DMS 273 treated with DMSO at 0.1 percent for 48 hours (cell line): ENCODE results near the gene CXorf38.
A peak's percentile ranks its signal among the peaks of the same experiment; 100 is the strongest.
"Not testable (repeated sequence)": the region's sequence is repeated elsewhere in the genome, so short reads cannot be mapped to it uniquely, and the experiment has no call there.

Experiments
- DNase-seq: peaks from one replicate; lab custom pipeline; 2025; lab: John Stamatoyannopoulos, UW

CXorf38 gene

DNA sequence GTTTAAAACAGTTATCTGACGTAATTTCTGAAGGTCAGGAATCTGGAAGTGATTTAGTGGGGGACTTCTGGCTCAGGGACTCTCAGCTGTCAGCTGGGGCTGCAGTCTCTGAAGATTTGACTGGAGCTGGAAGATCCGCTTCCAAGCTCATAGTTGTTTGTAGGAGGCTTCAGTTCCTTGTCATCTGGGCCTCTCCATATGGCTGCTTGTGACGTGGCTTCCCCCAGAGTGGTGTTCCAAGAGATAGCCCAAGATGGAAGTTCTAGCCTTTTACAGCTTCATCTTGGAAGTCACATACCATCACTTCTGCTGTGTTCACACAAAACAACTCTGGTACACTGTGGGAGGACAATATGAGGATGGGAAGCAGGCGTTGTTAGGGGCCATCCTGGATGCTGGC lies 22.1 kb downstream of the CXorf38 start:
- no peak for DNase-seq

DNA sequence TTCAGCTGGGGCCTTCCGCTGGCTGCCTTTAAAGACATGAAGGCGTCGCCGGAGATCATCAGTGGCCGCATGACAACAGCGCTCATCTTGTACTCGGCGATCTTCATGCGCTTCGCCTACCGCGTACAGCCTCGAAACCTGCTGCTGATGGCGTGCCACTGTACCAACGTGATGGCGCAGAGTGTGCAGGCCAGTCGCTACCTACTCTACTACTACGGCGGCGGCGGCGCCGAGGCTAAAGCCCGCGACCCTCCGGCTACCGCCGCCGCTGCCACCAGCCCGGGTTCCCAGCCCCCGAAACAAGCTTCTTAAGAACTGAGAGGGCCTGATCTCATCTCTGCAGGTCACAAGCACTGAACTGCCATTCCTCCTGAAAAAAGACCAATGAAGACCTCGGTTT lies 23.7 kb downstream of the CXorf38 start:
- DNase-seq: no peak

GRCh38 chrX:40623139-40623536 lies 24.2 kb downstream of the CXorf38 start, which contains the start of gene MPC1L:
MPC1L (plus strand) TSS chrX:40623428; CDS start chrX:40623566, 138 bp downstream.
- DNase-seq: no peak

DNA sequence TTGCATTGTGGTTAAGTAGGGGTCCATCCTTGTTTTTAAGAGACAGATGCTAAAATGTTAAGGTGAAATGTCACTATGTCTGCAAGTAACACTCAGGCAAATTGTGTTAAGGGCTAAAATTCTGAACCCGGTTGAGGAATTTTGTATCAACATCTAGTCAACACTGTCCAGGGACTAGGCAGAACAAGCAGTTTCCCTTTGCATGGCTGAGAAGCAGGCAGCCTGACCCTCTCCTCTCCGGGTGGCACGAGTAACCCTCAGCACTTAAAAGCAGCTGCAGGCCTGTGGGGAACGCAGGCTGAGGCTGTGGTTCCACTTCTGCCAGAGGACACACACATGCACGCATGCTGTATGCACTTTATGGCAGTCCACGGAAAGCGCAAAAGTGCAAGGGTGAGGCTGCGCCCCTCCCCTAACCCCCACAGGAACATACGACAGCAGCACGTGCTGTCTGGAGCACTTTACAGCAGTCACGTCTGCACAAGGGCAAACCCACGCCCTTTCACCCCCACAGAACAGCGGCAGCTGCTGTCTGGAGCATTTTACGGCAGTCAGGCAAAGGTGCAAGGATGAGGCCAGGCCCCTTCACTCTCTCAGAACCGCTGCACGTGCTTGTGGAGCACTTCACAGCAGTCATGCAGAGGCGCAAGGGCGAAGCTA lies 24.8 kb downstream of the CXorf38 start:
- no peak for DNase-seq

GRCh38 chrX:40617566-40617965 lies 29.8 kb downstream of the CXorf38 start:
- no peak for DNase-seq

DNA sequence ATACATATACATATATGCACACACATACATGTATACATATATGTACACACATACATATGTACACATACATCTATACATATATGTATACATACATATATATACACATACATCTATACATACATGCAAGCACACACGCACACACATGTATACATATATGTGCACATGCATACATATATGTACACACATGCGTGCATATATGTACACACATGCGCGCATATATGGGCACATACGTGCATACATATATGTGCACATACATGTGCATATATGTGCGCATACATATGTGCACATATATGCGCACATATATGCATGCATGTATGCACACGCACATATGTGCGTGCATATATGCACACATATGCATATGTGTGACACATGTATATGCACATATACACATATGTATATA lies 31.4 kb downstream of the CXorf38 start:
- no peak for DNase-seq

DNA sequence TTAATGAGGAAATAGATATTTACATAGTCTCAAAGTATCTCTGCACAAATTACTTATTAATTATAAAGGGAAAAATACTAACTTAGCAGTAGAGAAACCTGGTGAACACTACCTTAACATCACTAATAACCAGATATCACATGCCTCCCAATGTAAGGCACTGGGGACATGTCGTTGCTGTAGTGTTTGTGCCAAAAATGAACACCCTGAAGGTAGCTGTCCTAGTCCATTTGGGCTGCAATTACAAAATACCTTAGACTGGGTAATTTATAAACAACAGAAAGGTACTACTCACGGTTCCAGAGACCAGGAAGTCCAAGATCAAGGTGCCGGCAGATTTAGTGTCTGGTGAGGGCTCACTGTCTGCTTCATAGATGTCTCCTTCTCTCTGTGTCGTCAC lies 34.9 kb downstream of the CXorf38 start:
- no peak for DNase-seq

GRCh38 chrX:40607381-40607780 lies 40.0 kb downstream of the CXorf38 start:
- no peak for DNase-seq

- DNase-seq: no peak
These were observed 43.9 kb downstream of the CXorf38 start for GRCh38 chrX:40603446-40603845.

GRCh38 chrX:40589616-40590321 lies 57.6 kb downstream of the CXorf38 start:
- DNase-seq: not testable (repeated sequence)

DNA sequence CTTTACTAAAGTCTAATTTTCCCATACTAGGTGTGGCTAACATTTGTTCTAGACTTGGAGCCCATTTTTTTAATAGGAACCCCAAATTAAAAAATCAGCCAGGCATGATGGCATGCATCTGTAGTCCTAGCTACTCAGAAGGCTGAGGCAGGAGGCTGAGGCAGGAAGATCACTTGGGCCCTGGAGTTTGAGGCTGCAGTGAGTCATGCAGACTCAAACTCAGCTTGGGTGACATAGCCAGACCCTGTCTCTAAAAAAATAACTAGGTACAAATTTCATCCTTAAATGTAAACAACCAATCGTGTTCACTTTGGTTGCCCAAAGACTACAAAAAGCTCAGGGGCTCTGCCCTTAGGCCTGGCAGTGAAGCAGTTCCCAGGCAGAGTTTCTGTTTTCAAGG lies 59.7 kb downstream of the CXorf38 start:
- DNase-seq: not testable (repeated sequence)

DNA sequence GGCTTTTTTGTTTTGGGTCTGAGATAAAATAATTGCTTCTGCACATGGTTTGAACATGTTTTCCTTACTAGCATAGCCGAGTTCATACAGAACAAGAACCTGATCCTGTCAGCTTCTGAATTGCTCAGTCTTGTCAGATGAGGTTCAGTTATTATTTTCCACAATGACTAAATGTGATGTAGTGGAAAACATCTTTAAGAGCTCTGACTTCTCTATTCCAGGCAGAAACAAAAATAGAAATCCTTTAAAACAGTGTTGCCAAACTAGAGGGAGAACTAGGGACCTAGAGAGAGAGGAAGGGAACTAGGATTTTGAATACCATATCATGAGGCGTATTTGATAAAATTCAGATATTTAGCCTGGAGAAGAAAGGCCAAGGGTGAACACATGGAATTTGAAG lies 64.5 kb downstream of the CXorf38 start:
- DNase-seq: no peak

GRCh38 chrX:40582178-40582577 lies 65.2 kb downstream of the CXorf38 start:
- DNase-seq: not testable (repeated sequence)

DNA sequence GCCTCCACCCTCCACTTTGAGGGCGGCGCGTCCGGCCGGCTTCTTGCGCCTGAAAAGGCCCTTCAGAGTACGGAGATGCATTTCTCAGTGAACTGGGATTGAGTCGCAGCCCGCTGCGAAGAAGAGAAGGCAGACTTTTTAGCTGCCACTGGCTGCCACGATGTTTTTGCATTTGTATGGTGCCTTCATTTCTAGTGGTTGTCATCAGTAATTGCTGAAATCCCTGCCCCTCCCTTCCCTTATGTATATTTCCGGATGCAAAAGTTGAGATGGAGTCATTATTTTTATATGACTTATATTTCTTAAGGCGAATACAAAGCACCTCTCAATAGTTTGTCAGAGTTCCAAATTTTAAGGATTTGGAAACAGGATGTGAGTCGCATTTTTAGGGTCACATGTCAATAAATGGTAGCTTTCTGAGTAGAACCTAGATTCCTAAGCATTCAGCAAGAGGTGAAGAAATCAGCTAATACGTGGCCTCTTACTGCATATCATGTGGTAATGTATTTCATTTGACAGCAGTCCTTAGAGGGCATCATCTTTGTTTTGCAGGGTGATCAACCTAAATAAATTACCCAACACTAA lies 65.9 kb downstream of the CXorf38 start:
- DNase-seq: no peak

DNA sequence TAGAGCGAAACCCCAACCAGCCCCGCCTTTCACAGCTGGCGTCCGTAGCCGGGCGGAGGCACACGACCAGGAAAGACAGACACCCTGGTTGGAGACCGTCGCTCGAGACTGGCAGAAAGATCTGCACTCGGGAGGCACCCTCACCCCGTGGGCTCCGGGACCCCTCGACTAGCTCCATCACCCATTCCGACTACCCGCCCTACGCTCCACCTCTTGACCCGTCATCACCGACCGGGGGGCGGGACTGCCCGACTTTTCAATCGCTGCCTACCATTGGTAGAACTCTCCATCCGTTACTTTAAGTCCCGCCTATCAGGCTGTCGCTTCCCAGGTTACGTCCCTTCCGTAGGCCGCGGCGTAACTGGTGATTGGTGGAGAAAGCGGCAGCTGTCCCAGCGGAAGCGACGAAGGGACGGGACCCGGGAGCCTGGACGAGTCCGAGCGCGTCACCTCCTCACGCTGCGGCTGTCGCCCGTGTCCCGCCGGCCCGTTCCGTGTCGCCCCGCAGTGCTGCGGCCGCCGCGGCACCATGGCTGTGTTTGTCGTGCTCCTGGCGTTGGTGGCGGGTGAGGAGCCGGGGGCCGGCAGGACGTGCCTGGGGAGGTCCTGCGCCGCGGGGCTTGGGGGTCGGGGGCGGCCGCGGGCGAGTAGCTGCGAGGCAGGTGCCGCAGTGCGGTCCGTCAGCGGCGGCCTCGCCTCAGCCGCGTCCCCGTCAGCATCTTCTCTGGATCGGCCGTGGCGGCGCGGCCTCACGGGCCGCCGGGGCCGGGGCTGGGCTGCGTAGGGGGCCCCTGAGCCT lies 66.6 kb downstream of the CXorf38 start, which contains the start of gene ATP6AP2:
ATP6AP2 (plus strand) TSS at position 434 of the 799 bp plus-strand sequence; CDS start at position 530, 96 bp downstream.
- peak; percentile 90 for DNase-seq

GRCh38 chrX:40579900-40580536 lies 67.3 kb downstream of the CXorf38 start:
- no peak for DNase-seq

- DNase-seq: no peak
These were observed 68.2 kb downstream of the CXorf38 start for GRCh38 chrX:40579141-40579540.

DNA sequence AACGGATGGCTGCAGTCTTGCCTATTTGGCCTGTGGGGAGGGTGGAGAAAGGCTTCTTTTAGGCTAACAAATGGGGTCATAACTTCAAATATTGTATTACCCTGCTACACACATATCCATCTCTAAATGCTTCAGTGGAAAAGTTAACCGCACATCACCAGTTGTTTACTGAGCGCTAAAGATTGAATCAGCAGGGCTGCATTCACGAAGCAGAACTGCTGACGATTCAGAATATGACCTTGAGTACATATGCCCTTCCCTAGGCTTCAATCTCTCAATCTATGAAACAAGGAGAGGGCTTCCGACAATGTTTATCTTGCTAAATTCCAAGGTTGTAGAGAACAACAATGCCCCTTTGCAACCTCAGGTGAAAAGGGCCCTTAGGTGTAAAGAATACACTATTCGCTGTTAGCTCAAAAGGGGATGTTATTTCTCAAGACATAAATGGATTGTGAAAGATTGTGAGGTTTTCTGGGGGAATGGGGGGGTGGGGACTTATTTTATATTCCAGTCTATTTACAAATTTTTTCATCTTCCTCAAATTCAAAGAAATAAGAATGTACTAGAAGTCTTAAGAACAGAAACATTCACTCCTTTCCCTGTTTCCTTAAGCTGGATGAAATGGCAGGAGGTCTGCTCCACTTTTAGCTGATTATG lies 69.2 kb downstream of the CXorf38 start:
- no peak for DNase-seq
